DMS79 (cell line): ENCODE results near the gene IFRD2.
A peak's percentile ranks its signal among the peaks of the same experiment; 100 is the strongest.

Source experiments
- DNase-seq: peaks from one replicate; lab custom pipeline; 2025; lab: John Stamatoyannopoulos, UW

Gene IFRD2, protein sequence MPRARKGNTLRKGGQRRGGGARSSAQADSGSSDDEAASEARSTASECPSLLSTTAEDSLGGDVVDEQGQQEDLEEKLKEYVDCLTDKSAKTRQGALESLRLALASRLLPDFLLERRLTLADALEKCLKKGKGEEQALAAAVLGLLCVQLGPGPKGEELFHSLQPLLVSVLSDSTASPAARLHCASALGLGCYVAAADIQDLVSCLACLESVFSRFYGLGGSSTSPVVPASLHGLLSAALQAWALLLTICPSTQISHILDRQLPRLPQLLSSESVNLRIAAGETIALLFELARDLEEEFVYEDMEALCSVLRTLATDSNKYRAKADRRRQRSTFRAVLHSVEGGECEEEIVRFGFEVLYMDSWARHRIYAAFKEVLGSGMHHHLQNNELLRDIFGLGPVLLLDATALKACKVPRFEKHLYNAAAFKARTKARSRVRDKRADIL

DNA sequence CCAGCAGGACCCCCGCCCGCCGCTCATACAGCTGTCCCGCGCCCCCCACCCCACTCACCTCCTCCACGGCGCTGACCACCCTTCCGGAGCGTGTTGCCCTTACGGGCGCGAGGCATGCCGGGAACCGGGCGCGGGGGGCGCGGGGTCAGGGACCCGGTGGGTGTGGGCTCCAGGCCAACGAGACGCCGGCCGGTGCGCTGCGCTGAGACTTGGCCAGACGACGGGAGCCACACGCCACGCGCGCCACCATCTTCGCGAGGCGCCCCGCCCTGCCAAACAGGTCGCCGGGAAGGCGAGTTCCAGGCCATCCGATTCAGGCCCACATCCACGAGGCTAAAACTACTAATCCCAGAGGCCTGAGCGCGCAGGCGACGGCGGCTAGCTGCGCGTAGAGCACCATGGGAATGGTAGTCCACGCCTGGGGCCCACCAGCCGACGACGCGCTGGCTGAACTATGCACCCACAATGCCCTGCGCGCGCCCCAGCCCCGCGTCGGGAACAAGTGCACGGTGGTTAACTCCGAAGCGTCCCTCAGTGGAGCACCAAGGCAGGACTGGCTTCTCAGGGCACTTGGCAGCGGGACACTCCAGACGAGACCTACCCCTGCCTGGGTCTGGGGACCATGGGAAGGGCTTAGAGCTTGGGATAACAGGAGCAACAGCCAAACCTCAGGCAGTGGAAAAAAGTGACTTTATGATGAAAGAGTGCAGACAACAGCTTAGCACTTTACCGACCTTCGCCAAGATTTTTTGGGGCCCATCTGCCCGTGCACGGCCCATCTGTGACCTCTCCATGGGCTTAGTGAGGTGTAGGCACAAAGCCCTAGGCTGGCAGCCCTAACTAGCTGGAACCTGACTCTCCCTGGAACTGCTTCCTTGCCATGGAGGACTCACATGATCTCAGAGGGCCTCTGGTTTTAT lies at the start of gene IFRD2:
Gene IFRD2, minus strand, starts transcription at position 271 of the 920 bp plus-strand sequence. Its CDS starts 155 bp downstream, at position 116.
- DNase-seq: peak; percentile 87

DNA sequence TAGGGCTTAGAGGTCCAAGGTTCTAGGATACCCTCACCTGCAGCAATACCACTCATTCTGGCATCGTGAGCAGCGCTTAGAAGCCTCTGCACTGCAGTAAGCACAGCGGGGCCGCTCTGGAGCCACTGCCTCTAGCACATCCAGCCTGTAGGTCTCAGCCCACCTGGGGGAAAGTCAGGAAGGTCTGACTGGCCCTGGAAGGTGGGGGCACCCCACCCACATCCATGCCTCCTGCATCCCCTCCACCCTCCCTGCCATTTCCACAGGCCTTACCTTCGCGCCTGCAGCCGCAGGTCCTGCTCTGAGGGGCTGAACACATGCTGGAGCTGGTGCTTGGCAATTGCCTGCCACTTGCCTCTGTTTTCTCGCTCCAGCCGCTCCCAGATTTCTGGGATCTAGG lies 49.3 kb upstream of the IFRD2 start:
- DNase-seq: no peak

GRCh38 chr3:50340448-50341329 lies 48.5 kb upstream of the IFRD2 start, which contains the start of gene RASSF1:
Gene RASSF1 (minus strand): TSS chr3:50340836. CDS start chr3:50340805, 31 bp downstream.
- DNase-seq: no peak

GRCh38 chr3:50340147-50340447 lies 47.9 kb upstream of the IFRD2 start:
- no peak for DNase-seq

DNA sequence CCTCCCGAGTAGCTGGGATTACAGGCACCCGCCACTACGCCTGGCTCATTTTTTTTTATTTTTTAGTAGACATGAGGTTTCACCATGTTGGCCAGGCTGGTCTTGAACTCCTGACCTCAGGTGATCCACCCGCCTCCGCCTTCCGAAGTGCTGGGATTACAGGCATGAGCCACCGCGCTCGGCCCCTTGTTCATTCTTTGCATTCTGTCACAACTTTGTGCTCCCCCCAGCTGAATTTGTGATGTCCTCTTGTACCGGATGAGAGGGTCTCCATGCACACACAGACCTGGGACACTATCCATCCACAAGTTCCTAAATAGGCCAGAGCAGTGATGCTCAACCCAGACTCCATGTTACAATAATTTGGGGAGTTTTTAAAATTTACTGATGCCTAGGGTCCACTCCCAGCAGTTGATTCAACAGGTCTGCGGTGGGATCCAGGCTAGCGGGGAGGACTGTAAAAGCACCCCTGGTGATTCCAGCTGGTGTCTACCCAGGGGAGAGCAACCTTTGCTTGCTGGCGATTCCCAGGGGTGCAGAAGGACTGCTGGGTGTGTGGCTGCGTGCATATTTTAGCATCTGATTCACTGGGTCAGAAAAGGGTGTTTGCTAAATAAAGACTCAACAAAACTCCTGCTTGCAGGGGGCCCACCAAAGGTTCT lies 47.4 kb upstream of the IFRD2 start:
- no peak for DNase-seq

GRCh38 chr3:50338965-50339364 lies 46.7 kb upstream of the IFRD2 start:
- DNase-seq: no peak

DNA sequence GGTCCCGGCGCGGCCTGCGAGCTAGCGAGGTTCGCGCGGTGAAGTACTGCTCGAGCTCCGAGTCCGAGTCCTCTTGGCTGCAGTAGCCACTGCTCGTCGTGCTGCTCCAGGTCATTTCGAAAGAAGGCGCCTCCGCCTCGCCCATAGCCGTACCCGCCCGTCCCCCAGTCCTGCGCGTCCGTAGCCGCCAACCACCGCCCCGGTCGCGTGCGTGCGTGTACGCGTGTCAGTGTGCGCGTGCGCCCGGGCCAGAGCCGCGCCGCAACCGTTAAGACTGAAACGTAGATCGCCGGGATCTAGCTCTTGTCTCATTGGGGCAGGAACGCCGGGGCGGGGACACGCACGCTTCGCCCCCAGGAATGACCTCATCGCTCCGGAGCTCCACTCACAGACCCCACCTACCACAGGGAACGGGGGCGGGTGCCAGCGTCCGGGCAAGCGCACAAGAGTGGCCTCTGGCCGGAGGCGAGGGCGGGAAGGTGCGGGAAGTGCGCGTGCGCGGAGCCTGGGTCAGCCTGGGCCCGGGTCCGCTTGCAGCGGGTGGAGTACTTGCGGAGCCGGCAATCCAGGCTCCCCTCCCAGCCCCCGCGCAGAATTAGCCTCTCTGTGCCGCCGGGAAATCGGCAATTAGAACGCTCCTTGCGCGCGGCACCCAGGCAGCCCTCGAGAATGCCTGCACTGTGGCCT lies 45.1 kb upstream of the IFRD2 start:
- peak; percentile 90 for DNase-seq

DNA sequence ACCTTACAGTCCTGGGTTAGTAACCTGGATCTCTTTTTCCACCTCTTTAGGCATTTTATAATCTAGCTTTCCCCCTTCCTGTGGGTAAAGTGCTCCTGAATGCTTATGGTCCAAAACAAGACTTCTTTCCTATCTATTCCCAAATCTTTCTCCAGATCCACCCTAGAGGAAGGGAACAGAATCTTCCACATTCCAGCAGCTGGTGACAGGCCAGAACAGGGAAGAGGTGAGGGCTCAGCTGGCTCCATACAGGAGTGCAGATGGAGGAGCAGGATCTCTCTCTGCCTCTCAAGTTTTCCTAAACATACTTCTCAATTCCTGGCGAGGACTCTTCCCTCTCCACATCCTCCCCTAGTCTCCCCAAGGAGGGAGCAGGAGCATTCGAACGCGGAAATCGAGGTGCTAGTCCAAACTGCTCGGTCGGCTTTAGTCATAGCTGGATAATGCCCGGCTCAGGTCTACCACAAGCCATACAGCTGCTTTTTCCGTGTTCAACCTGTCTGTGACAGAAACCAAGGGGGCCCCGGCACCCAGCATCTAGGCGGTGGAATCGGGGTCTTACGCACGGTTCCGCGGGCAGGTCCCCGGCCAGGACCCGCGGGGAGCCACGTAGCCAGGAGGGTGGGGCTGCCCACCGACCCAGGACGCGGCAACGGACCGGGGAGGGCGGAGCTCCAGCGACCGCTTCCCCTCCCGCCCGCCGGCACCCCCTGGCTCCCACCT lies 44.4 kb upstream of the IFRD2 start:
- no peak for DNase-seq

- DNase-seq: no peak
Observed at GRCh38 chr3:50334339-50335075, 42.3 kb upstream of the IFRD2 start.

DNA sequence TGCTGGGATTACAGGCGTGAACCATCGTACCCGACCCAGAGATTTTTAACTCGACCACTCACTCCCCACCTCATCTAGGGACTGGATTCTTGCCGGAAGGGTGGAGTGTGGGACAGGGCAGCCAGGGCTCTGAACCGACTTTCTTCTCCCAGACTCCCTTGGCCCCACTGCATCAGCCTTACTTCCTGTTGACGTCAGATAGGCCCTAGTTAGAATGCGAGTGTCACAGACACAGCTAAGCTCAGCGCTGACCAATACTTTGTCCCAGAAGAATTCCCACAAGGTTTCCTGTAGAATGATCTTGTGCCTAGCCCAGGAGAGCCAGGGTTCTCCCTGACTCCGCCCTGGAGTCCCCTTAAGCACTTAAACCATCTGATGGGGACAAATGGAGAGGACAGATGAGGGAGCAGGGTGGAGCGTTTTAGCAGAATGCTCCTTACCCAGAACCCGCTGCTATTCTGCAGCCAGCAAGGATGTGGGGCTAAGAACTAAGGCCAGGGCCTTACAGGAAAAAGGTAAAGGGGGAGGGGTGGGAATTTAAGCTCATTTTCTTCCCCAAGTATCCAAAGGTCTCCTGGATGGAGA lies 41.6 kb upstream of the IFRD2 start:
- DNase-seq: no peak

DNA sequence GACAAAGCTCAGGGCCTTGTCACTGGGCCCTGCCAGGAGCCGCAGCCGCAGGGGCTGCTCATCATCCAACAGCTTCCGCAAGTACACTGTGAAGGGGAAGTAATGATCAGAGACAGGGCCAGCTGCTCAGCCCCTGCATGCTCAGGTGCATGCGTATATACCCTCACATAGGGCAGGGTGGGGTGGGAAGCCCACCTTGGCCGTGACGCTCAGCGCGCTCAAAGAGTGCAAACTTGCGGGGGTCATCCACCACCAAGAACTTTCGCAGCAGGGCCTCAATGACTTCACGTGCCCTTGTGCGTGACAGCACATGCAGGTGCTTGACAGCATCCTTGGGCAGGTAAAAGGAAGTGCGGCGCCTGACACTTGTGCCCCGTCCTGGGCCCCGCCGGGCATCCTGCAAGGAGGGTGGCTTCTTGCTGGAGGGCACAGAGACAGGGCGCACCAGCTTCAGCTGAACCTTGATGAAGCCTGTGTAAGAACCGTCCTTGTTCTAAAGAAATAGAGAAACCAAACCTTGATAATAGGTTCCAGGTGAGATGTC lies 39.2 kb upstream of the IFRD2 start:
- DNase-seq: no peak

DNA sequence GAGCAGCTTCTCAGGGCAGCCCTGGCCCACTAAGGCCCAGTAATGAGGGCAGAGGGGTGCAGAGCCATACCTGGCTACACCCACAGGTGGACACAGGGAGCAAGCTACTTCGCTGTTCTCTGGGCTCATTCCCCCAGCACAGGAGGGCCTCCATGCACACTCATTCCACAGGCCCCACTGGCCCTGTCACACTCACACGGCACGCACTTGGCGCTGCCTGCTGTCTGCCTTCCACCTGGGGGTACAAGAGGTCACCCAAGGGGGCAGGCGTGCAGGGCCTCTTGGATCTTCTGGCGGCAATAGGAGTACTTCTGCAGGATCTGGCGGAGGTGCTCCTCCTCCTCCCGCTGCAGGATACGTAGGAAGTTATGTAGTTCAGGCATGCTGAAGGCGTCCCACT lies 38.1 kb upstream of the IFRD2 start:
- DNase-seq: no peak

GRCh38 chr3:50327943-50328691 lies 35.9 kb upstream of the IFRD2 start, which contains the start of gene TUSC2:
Gene TUSC2 (minus strand): TSS chr3:50328223. CDS start chr3:50328099, 124 bp downstream.
- DNase-seq: peak; percentile 73

DNA sequence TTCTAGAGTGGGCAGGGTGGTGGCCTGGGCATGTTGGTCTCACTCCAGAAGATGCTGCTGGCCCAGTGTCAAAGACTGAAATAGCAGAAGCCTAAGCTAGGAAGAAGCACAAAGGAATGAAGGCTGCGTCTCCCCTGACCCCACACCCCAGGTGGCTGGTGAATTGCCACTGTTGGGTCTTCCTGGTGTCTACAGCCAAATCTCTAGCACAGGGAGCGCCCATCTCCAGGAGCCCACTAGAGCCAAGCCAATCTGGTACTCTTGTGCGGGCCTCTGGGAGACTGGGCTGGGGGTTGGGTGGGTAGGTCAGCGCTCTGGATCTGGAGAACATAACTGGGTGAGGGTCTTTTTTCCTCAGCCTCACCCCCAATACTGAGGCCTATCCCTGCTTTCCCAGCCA lies 34.9 kb upstream of the IFRD2 start:
- DNase-seq: no peak

DNA sequence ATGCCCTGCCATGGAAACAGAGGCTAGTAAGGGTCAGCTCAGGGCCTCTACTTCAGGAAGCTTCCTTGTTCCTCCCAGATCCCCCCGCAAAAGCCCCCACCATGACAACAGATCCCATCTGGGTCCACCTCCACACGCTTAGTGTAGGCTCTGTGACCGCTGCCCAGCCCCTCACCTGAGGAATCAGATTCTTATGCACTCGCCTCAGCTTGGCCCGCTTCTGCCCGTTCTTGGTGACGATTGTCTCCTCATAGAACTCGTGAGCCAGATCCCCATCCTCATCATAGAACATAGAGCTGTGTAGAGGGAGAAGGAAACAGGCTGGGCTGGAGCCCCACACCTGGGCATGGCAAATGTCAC lies 33.9 kb upstream of the IFRD2 start:
- no peak for DNase-seq

GRCh38 chr3:50325497-50326181 lies 33.4 kb upstream of the IFRD2 start:
- no peak for DNase-seq

DNA sequence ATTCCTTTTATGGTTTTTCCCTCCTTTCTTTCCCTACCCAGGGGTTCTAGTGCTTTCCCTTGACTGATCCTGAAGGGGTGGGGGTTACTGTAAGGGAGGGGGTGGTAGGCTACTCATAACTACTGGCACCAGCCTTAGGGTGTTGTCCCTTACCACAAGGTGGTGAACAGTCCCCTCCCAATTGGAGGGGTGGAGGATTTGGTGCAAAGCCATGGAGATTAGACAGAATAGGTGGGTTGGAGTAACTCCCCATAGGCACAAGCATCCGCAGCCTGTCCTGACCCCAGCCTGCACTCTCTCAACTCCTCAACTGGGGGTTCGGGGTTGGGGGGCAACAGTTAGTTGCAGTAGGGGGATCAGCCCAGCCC lies 32.9 kb upstream of the IFRD2 start:
- DNase-seq: no peak
